Loucy (cell line): ENCODE results near the gene RHOT2.

Source experiments
- EZH2phosphoT487 ChIP-seq: fragments of 200-600 bp; IDR thresholded peaks from 2 replicates; pipeline ENCODE4 v1.6.1; 2018; ENCODE audit warnings: antibody characterized with exemption, mild to moderate bottlenecking, moderate library complexity, borderline replicate concordance
- TF ChIP-seq, protein P1 (sequence below): fragments of 200-600 bp; sonication (generic); conservative IDR thresholded peaks from 2 replicates; pipeline ENCODE4 v1.5.1; 2014; ENCODE audit warnings: mild to moderate bottlenecking, antibody characterized with exemption, low read length

DNA sequence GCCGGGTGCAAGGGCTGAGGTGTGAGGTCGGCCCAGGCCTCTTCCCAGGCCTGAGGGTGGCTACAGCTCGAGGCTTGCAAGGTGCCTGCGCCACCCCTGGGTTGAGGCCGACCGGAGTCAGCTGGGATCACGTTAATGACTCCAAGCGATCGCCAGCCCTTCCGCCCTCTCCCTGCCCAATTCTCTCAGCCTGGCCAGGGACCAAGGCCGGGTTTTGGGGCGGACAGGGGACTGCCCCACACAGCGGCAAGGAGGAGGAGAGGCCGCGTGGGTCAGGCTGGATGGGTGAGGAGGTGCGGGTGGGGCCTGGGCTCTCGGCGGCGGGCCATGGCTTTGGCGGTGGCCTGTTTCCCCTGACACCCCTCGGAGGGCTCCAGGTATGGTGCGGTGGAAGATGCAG lies 25.4 kb downstream of the RHOT2 start:
- TF ChIP-seq, protein P1, sequence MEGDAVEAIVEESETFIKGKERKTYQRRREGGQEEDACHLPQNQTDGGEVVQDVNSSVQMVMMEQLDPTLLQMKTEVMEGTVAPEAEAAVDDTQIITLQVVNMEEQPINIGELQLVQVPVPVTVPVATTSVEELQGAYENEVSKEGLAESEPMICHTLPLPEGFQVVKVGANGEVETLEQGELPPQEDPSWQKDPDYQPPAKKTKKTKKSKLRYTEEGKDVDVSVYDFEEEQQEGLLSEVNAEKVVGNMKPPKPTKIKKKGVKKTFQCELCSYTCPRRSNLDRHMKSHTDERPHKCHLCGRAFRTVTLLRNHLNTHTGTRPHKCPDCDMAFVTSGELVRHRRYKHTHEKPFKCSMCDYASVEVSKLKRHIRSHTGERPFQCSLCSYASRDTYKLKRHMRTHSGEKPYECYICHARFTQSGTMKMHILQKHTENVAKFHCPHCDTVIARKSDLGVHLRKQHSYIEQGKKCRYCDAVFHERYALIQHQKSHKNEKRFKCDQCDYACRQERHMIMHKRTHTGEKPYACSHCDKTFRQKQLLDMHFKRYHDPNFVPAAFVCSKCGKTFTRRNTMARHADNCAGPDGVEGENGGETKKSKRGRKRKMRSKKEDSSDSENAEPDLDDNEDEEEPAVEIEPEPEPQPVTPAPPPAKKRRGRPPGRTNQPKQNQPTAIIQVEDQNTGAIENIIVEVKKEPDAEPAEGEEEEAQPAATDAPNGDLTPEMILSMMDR: no peak
- no peak for TF ChIP-seq EZH2phosphoT487
